ENCODE measurements around the gene TSC1.
"Not testable (repeated sequence)": the region's sequence is repeated elsewhere in the genome, so short reads cannot be mapped to it uniquely, and the experiment has no call there.

TSC1 gene

DNA sequence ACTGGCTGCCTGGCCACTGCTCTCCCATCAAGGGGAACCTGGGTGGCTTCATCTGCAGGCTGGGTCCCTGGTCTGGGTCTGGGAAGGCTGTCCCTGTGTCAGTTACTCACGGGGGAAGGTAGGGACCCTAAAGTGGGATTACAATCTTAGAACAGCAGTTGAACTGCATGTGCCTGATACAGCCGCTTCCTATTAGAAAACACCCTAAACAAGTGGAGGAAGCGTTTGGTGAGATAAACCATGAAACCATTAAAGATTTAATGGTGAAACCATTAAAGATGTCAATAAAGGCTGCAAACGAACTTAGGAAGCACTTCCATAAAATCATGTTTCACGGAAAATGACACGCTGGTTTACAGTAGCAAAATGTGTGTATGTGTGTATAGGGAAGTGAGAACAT, 31.5 kb upstream of the TSC1 start:
- DNase-seq: no peak

GRCh38 chr9:132973713-132974112, 29.3 kb upstream of the TSC1 start:
- peak; percentile 51 for DNase-seq

GRCh38 chr9:132973166-132973565, 28.8 kb upstream of the TSC1 start:
- DNase-seq: no peak

DNA sequence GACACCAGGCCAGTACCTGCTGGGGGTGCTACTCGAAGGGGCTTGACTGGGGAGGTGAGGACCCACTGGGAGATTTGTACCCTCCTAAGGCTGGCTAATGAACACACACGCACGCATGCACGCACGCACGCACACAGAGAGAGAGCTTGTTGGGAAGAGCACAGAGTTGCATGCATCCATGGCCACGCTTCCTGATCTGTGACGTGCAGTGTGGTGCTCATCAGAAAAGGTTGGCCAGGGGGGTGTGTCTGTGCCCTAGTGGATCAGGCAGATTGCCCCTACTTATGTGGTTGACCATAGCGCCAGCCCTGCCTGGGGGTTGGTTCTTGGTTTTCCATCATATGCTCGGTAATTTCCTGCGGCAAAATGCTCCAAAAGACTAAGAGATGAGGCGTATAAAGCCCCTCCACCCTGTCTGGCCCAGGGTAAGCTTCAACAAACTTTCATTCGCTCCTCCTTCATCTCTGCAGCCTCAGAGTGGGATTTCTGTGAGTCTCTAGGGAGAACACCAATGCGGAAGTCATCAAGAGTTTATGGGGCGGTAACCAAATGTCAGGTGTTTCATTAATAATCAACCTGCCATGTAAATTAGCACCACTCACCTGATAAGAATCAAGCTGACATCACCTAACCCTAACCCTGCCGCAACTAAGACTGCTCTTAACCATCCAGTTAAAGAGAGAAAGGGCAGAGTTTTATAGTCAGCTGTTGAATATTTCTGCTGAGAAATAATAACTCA, 26.1 kb upstream of the TSC1 start:
- DNase-seq: no peak

DNA sequence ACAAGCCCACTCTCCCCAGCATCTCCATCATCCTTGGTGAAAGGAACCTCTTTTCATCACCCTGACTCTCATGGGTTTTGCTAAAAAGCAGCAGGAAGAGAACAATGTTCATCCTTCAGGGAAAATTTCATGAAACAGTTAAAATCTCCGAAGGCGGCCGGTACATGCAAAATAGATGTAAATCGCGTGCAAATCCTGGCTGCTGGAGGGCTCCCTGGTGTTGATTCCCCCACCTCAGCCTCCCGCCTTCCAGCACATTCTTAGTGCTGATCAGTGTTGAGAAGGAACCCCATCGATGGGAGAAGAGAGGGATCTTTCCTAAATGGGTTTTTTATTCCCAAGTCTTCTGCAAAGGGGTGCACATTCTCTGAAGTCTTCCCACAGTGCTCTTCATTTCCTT, 25.4 kb upstream of the TSC1 start:
- DNase-seq: no peak

DNA sequence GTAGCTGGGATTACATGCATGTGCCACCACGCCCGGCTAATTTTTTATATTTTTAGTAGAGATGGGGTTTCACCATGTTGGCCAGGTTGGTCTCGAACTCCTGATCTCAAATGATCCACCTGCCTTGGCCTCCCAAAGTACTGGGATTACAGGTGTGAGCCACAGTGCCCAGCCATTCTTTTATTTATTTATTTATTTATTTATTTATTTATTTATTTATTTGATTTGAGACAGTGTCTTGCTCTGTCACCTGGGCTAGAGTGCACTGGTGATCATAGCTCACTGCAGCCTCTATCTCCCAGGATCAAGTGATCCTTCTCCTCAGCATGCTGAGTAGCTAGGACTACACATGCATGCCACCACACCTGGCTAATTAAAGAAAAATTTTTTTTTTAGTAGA, 23.5 kb upstream of the TSC1 start:
- not testable (repeated sequence) for DNase-seq

- DNase-seq: no peak
Observed at GRCh38 chr9:132965478-132965877, 21.1 kb upstream of the TSC1 start.

DNA sequence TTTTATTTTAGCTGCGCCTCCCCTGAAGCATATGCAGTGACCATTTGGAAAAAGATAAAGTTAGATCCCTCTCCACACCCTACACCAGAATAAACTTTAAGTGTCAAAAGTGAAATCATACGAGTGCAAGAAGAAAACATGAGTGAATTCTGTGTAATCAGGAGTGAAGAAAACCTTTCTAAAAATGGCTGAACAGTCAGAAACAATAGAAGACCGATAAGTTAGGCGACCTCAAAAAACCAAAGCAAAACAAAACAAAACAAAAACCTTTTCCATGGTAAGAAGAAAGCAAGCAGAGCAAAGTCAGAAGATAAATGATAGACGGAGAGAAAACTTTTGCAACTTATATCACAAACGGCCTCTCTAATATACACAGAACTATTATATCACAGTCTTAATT, 16.6 kb upstream of the TSC1 start:
- DNase-seq: no peak

DNA sequence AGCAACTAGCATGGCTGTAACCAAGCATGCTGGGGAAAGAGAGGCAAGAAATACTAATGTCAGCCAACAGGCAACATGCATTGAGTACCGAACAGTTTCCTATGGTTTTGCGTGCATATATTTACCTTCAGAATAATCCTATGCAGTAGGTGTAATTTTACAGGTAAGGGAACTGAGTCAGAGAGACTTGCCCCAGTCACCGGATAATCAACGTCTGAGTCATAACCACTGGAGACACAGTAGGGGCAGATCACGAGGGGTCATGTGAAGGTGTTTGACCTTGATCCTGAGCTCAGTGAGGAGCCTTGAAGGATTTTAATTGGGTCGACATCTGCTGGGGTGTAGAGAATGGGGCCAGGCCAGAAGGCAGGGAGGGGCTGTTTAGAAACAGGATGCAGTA, 13.4 kb upstream of the TSC1 start:
- no peak for DNase-seq

GRCh38 chr9:132955768-132956167, 11.4 kb upstream of the TSC1 start:
- DNase-seq: no peak

- DNase-seq: no peak
Observed at GRCh38 chr9:132955123-132955522, 10.7 kb upstream of the TSC1 start.

DNA sequence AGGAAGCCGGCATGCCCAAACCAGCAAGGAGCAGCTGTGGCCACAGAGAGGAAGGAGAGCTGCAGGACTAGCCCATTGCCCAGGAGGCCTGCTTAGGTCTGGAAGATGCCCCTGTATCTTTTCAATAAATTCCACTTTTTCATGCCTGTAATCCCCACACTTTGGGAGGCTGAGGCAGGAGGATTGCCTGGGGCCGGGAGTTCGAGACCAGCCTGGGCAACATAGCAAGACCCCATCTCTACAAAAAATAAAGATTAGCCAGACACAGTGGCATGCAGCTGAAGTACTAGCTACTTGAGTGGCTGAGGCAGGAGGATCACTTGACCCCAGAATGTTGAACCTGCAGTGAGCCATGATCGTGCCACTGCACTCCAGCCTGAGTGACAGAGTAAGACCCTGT, 5.3 kb upstream of the TSC1 start:
- no peak for DNase-seq

- DNase-seq: no peak
Observed at GRCh38 chr9:132948482-132949050, 4.2 kb upstream of the TSC1 start.

- no peak for DNase-seq
Observed at GRCh38 chr9:132947756-132948155, 3.3 kb upstream of the TSC1 start.

DNA sequence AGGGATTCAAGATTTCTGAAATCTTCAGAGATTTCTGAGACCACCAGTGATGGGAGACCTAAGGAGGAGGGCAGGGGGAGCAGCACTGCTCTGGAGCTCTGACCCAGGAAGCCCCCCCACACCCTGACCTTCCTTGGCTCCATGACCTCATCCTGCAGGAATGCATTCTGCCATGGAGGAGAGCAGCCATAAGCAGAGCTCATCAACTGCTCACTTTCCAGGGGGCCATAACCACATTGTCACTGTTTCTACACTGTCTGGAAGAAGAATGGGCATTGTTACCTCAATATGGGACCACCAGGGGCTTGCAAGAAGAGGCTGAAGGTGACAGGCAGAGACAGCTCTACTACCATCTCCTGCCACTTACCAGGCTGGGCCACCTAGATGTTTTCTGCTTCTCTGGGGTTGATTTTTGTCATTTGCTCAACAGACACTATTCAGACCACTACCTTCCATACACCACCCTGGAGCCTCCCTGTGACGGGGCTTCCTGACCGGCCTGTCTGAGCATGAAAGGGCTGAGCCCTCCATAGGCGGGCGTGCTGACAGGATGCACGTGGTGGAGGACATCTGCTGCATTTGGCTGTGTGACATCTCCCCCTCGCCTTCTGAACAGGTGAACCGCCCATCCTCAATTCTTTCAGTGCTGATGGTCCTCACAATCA, 2.3 kb upstream of the TSC1 start:
- DNase-seq: no peak

- DNase-seq: no peak
Observed at GRCh38 chr9:132946211-132946610, 1.8 kb upstream of the TSC1 start.

DNA sequence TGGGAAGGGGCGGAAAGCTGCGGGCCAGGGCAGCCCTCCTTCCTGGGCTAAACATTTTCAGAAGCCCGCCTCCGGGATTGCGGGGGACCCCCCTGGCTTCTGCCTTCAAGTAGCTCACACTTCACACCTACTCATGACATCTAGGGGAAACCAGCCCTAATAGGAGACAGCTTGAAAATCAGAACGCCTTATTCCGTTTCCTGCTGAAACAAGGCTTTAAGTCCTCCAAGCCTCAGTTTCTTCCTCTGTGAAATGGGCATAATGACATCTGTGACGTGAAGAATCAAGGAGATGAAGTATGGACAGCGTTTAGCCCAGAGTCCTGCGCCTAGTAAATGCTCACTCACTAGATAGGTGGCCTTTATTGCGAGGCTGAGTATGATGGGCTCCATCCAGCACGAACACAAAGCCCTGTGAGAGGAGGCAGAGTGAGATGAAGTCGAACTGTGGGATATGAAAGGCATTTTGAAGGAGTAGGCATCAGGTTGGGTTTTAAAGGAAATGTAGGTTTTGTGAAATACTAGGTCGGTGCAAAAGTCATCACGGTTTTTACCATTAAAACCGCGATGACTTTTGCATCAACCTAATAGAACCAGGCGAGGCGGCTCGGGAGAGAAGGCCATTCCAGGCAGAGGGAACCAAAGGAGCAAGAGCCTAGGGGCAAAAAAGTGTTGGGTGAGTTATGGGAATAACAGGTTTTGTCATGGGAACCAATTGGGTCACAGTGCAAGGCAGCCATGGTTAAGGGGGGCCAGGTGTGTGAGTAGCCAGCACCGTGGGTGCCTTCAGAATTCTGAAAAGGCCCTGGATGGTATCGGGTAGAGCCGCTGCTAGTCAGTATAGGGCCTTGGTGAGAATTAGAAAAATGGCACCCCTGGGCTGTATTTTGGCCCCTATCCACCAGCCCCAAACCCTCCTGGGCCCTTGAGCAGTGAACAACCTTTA, 1.0 kb upstream of the TSC1 start:
- DNase-seq: no peak

- peak; percentile 13 for DNase-seq
Observed at GRCh38 chr9:132943651-132944293, 644 bp downstream of the TSC1 start.

GRCh38 chr9:132942541-132943182, 1.8 kb downstream of the TSC1 start:
- no peak for DNase-seq

- DNase-seq: no peak
Observed at GRCh38 chr9:132939169-132939568, 5.2 kb downstream of the TSC1 start.

DNA sequence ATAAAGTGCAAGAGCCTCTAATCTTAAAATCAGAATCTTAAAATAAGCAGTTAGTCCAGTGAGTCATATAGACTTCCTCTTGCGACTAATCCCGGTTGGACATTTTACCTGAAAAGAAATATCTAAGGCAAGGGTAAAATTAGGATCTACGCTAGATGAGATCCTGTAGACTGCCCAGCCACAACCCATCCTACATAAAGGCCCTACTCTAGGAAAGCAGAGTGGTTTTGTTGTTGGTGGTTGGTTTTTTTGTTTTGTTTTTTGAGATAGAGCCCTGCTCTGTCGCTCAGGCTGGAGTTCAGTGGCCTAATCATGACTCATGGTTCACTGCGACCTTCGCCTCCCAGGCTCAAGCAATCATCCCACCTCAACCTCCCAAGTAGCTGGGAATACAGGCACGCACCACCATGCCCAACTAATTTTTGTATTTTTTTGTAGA, 6.9 kb downstream of the TSC1 start:
- DNase-seq: no peak

DNA sequence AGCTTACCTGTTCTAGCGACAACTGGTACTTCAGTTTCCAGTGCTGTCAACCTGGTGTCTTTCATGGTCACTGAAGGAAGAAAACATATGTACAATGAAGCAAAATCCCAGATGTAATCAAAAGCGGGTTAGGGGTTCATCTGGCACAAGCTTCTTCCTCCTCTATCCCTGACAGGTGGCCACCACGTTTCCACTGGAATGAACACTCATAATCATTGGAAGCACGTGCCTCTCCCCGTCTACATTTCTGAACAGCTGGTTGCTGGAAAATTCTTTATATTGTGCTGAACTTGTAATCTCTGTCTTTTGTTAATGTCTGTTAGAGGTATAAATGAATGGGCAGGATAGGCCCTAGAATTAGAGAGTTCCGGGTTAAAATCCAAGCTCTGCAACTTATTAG, 9.4 kb downstream of the TSC1 start:
- no peak for DNase-seq

Data from RPMI8226 (cell line).